GM19395 (cell line): Measurements from ENCODE around the gene TLL2.

Experiments
- ATAC-seq: cut with Tn5 transposase; IDR thresholded peaks from one replicate; pipeline ENCODE4 v1.9.1; 2021; ENCODE audit warnings: mild to moderate bottlenecking, moderate library complexity; ENCODE audit not compliant: unreplicated experiment

The TLL2 gene

DNA sequence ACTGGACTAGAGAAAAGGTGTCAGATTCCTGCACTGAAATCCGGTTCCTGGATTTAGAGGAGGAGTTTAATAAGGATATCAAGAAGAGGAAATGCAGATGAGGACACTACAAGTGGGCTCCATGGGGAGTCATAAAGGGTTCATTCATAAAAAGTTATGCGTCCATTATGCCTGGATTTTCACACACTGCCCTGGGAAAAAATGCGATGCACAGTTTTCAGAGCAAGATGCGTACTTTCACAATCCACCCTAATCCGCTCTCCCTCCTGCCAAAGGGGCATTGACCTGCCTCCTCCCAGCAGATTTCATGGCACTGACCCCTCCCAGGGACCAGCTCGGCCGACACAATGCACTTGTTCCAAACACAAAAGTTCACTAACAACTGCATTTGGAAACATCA is 112.7 kb downstream of the TLL2 start:
- ATAC-seq, result no peak

GRCh38 chr10:96400465-96400864 is 113.3 kb downstream of the TLL2 start:
- no peak for ATAC-seq

GRCh38 chr10:96397902-96398301 is 115.8 kb downstream of the TLL2 start:
- ATAC-seq, result no peak

GRCh38 chr10:96395931-96396877 is 117.5 kb downstream of the TLL2 start:
- no peak for ATAC-seq

DNA sequence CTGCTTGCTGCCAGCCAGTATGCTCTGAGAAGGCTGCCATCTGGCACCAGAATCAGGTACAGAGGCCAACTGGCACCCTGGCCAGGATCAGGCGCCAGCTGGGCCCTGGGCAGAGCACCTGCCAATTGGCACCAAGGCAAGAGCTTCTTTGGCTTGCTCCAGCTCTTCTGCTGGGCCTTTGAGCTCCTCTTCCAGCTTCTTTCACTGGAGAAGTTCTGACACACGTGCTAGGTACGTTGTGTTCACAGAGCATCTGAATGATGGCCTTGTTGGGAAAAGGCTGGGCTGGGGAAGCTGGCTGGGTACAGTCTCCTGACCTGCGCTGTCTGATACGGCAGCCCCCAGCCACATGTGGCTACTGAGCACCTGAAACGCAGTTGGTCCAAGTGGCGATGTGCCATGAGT is 123.3 kb downstream of the TLL2 start:
- no peak for ATAC-seq

DNA sequence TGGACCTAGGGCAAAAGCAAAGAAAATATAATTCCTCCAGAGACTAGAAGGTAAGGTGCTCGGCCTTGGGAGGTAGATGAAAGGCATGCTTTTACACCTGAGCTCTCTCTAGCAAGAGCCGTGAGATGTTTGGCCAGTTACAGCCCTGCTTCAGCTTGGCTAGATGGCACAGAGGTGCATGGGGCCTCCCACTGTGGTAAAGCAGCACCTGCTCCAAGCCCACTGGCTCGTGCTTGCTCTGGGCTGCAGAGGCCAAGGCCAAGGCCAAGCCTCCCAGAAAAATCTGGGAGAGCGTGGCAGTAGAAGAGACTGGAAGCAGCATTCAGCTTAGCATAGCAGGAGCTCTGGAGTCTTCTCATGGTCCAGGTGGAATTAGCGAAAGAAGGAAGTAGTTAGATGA is 123.9 kb downstream of the TLL2 start:
- no peak for ATAC-seq

- ATAC-seq, result no peak
These were observed 126.1 kb downstream of the TLL2 start for GRCh38 chr10:96387601-96388000.

GRCh38 chr10:96387161-96387560 is 126.6 kb downstream of the TLL2 start:
- no peak for ATAC-seq

DNA sequence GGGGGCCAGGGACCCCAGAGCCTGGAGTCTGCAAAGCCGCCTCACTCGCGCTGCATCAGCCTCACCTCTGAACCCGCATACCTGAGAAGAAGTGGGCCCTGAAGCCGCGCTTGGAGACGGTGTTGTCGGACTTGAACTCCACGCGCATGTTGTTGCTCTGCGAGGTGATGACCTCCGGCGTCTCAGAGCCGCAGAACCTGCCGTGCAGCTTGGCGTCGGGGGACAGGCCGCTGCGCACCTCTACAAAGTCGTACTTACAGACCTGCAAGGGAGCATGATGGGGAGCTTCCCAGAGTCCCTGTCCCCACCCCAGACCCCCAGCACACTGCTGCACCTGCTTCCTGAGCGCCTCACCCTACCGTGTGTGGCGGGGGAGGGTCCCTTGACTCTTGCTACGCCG is 129.2 kb downstream of the TLL2 start:
- no peak for ATAC-seq

DNA sequence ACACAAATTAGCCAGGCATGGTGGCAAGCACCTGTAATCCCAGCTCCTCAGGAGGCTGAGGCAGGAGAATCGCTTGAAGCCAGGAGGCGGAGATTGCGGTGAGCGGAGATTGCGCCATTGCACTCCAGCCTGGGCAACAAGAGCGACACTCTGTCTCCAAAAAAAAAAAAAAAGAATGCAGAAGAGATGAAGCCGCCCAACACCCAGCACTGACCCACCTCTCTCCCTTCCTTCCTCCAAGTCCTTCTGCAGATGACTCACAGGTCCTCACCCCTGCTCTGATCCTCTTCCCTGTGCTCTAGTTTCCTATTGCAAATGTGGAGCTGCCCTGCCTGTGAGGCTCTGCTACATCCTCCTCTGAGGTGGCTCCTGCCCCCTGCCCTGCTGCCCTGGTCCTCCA is 132.9 kb downstream of the TLL2 start:
- ATAC-seq, result no peak

DNA sequence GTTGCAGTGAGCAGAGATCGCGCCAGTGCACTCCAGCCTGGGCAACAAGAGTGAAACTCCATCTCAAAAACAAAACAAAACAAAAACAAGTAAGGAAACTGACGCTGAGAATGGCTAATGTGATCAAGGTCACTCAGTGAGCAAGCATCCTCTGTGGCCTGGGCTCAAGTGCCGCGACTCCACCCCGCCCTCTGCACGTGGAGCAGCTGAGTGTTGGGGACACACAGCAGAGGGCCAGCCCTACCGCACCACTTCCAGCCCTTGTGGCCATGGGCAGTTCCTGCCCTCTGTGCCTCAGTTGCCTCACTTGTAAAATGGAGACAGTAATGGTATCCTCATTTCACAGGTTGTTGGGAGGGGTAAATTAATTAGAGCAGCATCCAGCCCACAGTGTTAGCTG is 134.0 kb downstream of the TLL2 start:
- ATAC-seq, result no peak

- ATAC-seq, result no peak
These were observed 135.0 kb downstream of the TLL2 start for GRCh38 chr10:96378741-96379140.

DNA sequence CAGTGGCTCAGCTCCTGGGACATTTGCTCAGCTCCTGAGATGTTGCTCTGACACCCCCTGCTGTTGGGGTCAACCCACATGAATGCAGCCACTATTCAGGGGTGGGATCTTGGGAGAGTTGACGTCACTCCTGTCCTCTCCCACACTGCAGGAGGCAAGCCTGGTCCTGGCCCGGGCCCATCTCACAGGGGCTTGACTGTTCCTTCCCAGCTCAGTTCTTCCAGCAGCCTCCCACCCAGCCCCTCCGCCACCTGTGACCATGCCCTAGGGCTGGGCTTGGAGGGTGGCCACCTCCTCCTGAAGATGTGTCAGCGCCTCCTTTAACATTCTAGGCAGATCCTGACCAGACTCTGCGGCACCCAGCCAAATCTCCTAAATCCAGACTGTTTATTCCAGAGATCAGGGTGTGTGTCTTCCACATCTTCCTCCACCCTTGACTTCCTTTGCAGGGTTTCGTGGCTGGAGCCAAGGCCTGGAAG is 135.9 kb downstream of the TLL2 start:
- ATAC-seq, result no peak

DNA sequence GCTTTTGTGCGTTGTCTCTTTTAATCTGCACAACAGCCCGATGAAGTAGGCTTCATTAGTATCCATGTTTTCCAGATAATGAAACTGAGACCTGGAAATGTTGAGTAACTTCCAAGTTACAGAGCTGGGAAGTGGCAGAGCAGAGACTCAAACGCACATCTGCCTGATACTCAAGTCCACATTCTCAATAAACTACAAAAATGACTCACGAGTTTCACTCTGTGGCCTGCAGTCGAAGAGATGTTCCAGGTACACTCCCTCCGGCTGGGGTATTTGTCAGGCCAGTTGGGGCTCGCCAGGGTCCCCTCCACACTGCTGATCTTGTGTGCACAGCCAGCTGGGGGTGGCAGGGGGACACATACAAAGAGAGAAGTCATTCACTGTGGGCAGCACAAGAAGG is 137.2 kb downstream of the TLL2 start:
- ATAC-seq, result peak; percentile 74

GRCh38 chr10:96374985-96375830 is 138.5 kb downstream of the TLL2 start:
- ATAC-seq, result peak; percentile 85

DNA sequence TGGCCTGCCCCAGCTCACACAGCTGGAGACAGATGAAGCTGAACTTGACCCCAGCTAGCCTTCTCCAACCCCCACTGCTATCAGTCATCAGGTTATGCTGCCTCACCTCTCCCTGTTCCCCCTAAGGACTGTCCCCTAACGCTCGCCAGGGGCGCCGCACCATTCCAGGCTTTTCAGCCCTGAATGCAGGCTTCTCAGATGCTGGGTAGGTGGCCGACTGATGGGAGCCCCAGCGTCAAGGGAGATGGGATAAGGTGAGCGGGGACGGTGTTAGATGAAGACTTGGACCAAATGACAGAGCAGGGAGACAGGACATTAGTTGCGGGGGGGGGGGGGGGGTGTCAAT is 139.1 kb downstream of the TLL2 start:
- no peak for ATAC-seq

- ATAC-seq, result no peak
These were observed 139.7 kb downstream of the TLL2 start for GRCh38 chr10:96374004-96374403.

DNA sequence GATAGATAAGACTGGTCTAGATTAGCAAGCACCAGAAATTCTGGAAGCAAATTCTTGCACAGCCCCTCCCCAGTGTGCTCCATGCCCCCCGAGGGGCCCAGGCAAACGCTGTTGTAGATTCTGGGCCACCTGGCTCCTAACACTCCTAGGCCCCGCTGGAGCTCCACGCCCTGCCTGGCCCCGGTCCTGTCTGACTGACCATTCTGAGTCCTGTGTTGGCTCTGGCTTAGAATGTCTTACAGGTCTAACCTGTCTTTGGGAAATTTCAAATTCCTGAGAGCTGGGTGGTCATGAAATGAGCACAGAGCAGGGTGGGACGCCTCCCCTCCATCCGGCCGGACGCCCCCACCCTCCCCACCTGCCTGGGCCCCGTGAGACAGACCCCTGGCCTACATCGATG is 142.4 kb downstream of the TLL2 start:
- ATAC-seq, result no peak

DNA sequence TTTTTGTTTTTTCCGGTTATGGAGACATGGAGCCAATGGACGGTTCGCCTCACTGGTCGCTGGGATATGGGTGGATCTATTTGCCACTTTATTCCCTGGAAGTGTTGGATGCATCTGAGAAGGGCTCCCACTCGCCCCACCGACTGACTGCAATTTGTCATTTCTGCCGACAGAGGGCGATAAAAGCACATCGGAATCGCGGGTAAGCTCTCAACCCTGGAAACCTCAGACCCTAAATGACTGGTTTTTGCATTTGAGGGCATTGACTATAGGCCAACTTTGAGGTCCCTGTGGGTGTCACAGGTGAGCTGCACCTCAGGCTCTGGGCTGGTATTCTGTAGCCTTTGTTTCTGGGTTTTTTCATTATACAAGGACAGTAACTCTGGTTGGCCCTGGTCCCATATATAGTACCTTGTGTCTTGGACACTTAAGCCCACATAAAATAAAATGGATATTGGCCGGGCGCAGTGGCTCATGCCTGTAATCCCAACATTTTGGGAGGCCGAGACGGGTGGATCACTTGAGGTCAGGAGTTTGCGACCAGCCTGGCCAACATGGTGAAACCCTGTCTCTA is 143.1 kb downstream of the TLL2 start:
- no peak for ATAC-seq

DNA sequence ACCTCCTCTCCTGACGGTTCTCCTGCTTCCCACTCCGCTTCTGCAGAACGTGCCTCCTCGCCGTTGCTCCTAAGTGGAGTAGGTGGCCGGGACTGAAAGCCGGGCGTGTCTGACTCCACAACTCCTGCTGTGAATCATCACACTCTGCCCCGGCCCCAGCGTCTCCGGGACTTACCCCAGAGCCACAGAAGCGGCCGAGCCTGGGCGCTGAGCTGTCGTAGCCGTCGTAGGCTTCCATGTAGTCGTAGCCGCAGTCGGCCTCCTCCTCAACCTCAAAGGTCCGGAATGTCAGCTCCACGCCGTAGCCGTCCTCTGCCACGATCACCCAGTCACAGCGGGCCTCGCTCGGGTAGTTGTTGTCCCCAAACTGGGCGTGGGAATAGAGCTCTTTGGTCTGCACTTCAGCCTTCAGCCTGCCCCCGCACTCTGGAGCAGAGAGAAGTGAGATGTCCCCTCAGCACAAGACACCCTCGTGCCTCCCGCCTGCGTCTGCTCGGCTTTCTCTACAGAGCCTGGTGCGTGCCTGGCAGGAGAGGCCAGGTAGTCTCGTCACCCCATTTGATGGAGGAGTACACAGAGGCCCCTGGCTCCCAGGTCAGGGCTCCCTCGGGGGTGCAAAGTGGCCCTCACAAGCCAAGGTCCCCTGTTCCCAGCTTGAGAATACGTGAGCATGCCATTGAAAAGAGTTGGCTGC is 143.7 kb downstream of the TLL2 start:
- no peak for ATAC-seq

DNA sequence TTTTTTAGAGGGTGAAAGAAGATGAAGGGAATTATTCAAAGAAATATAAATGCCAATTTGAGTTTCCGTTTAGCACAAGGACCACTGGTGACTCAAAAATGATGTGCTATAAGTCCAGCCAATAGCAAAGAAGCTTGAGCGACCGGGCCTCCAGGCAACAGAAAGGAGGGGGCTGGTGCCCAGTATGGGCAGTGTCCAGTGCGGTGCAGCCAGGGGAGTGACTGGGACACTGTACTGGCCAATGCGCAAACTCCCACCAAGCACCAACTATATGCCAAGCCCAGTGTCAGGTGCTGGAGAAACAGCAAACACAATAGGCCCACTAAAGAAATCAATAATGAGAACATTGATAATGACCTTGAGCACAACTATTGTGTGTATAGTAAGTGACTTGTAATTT is 144.8 kb downstream of the TLL2 start:
- ATAC-seq, result no peak
